ENCODE measurements around the gene CLEC16A. TPM values are rescaled to one million over a fixed set of nuclear protein-coding genes. Genes with fewer than 3 reads are reported as not detected.
A peak's percentile ranks its signal among the peaks of the same experiment; 100 is the strongest.

Gene CLEC16A
- total RNA-seq, 4 donors from 2014 or later, result 24.5 to 33.0 (median 29.3) TPM

DNA sequence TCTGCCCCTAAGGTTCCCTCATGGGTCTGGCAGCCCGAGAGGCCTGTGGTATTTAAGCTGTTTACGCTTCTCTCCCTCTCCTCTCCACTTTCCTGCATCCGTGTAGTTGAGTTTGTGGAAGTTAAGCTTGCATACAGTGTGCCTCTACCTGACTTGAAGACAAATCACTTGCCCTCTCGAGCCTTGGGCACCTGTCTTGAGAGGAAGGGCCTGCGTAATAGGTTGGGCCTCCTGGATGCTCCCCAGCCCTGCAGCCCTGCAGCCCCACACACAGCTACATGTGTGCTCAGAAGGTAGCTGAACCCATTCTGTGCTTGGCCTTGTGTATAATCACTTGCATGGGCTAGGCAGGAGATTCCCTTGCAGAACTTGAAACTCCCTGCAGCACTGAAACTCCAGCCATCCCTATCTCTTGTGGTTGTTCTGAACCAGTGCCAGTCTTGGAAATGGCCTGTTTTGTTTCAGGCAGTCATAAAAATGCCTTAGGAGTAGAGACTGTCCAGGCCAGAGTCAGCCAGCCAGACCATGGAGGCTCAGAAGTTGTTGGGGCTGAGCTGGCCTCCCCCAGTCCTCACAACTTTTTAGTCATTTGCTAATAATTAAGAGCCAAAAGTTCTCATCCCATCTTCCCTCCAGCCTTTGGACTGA lies 134.6 kb downstream of the CLEC16A start:
- peaks cover 7 to 9% of the 10 kb centered on the region in 2 donors for H3K4me1 ChIP-seq
- no peak overlapping the region for H3K4me3 ChIP-seq
- intact Hi-C loops (cut with DNase I; ENCODE audit: low total_unique reads) (no loop called here), in situ Hi-C loops (cut with MboI; ENCODE audit: low sequenced_read_pairs in 4 of 4) (no loop called here)
- H3K9me3 ChIP-seq, result no peaks in the 10 kb centered on the region
- ATAC-seq (no peak), DNase-seq (no peak)
- H3K27me3 ChIP-seq, result no peaks in the 10 kb centered on the region
- H3K27ac ChIP-seq, result peak overlapping the region; percentile 25 to 59 (median 43)
- H3K36me3 ChIP-seq, result no peaks in the 10 kb centered on the region
- TF ChIP-seq, protein P1, sequence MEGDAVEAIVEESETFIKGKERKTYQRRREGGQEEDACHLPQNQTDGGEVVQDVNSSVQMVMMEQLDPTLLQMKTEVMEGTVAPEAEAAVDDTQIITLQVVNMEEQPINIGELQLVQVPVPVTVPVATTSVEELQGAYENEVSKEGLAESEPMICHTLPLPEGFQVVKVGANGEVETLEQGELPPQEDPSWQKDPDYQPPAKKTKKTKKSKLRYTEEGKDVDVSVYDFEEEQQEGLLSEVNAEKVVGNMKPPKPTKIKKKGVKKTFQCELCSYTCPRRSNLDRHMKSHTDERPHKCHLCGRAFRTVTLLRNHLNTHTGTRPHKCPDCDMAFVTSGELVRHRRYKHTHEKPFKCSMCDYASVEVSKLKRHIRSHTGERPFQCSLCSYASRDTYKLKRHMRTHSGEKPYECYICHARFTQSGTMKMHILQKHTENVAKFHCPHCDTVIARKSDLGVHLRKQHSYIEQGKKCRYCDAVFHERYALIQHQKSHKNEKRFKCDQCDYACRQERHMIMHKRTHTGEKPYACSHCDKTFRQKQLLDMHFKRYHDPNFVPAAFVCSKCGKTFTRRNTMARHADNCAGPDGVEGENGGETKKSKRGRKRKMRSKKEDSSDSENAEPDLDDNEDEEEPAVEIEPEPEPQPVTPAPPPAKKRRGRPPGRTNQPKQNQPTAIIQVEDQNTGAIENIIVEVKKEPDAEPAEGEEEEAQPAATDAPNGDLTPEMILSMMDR (IDR thresholded peaks at IDR 0.05 in 4 of 5, conservative IDR thresholded peaks at IDR 0.05 in 1 of 5), result no peak
- TF ChIP-seq POLR2A (IDR thresholded peaks at IDR 0.05), result no peak

DNA sequence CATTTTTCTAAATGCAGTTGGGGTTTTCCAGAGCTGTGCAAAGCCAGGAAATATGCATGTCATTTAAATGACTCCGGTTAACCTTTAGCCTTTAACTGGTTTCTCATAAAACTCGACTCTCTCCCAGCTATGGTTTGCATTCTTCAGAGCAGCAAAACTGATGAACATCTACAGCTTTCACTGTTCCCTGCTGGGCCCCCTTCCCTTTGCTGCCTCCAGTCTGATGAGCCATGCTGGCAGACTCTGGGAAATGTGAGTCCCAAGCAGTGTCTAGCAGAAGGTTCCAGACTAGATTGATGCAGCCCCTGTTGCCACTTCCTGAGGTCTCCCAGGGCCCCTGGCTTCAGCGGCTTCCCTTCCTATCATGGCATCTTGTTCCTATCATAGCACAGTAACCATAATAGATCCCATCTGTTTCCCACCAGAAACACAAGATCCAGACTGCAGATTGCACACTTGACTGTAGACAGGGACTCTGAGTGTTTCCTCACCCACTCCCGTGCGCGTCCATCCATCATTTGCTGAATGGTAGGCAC lies 135.4 kb downstream of the CLEC16A start:
- DNase-seq, result no peak
- no peaks in the 10 kb centered on the region for H3K27me3 ChIP-seq
- H3K36me3 ChIP-seq, result no peaks in the 10 kb centered on the region
- ATAC-seq, result no peak
- no peaks in the 10 kb centered on the region for H3K9me3 ChIP-seq
- in situ Hi-C loops (cut with MboI; ENCODE audit: low sequenced_read_pairs in 4 of 4), result no loop called here
- H3K4me1 ChIP-seq, result peaks cover 14 to 16% of the 10 kb centered on the region in 2 donors
- intact Hi-C loops (cut with DNase I; ENCODE audit: low total_unique reads), result no loop called here
- TF ChIP-seq, protein P1 (IDR thresholded peaks at IDR 0.05 in 4 of 5, conservative IDR thresholded peaks at IDR 0.05 in 1 of 5), result no peak
- no peak for TF ChIP-seq POLR2A (IDR thresholded peaks at IDR 0.05)
- peak overlapping the region in 1 of 4 donors; percentile 46 for H3K27ac ChIP-seq
- no peak overlapping the region for H3K4me3 ChIP-seq

DNA sequence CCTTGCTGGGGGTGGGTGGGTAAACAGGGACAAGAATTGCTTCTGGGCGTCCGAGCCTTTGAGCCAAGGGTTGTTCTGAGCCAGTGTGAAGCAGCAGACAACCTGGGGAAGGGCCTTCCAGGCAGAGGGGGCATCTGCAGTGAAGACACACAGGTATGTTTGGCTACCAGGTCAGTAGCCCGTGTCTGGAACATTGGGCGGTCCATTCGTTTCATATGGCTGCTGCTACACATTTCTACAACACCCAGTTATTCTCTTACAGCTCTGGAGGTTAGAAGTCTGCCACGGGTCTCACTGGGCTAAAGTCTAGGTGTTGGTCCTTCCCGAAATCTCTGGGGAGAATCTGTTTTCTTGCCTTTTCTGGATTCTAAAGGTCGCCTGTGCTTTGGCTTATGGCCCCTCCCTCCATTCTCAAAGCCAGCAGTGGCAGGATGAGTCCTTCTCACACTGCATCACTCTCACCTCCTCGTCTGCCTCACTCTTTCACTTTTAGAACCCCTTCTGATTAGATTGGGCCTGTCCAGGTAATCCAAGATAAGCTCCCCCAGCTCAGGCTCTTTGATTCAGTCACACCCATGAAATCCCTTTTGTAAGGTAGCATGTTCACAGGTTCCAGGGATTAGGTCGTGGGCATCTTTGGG lies 136.1 kb downstream of the CLEC16A start:
- ATAC-seq (no peak), DNase-seq (no peak)
- no peaks in the 10 kb centered on the region for H3K27me3 ChIP-seq
- intact Hi-C loops (cut with DNase I; ENCODE audit: low total_unique reads) (no loop called here), in situ Hi-C loops (cut with MboI; ENCODE audit: low sequenced_read_pairs in 4 of 4) (no loop called here)
- H3K36me3 ChIP-seq, result no peaks in the 10 kb centered on the region
- H3K4me3 ChIP-seq, result no peak overlapping the region
- no peak overlapping the region for H3K27ac ChIP-seq
- peaks cover 20 to 21% of the 10 kb centered on the region in 2 donors for H3K4me1 ChIP-seq
- no peaks in the 10 kb centered on the region for H3K9me3 ChIP-seq
- TF ChIP-seq POLR2A (IDR thresholded peaks at IDR 0.05), result no peak
- TF ChIP-seq, protein P1 (IDR thresholded peaks at IDR 0.05 in 4 of 5, conservative IDR thresholded peaks at IDR 0.05 in 1 of 5), result no peak

DNA sequence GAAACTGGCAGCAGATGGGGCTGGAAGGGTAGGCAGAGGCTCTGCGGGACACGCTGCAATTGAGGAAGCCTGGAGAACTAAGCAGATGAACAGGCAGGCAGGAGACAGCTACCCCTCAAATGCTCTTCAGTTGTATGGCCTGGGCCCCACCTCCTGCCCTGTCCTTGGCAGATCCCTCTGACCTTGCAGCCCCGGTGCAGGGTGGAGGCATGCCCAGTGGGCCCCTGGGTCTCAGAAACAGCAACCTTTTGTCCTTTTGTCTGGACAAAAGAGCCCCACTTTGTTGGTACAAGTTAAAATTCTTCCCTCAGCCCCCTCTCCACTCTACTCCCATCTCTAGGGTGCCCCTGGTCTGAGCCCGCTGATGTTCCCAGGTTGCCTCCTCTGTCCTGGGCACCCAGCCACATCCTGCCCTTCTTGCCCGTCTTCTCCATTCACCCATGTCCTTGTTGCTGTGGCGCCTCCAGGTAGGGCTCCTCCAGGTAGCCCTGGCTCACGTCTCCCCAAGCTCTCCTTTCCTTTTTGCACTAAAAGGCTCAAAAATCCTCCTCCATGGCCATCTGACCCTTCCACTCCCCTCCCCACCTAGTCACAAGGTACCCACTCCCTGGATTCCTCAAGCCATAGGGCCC lies 136.8 kb downstream of the CLEC16A start:
- Histone ChIP-seq H3K27ac (no peak overlapping the region), H3K27me3 (no peaks in the 10 kb centered on the region), H3K36me3 (no peaks in the 10 kb centered on the region), H3K4me1 (peaks cover 20 to 21% of the 10 kb centered on the region in 2 donors), H3K9me3 (no peaks in the 10 kb centered on the region), H3K4me3 (no peak overlapping the region)
- DNase-seq (no peak), ATAC-seq (no peak)
- intact Hi-C loops (cut with DNase I; ENCODE audit: low total_unique reads) (no loop called here), in situ Hi-C loops (cut with MboI; ENCODE audit: low sequenced_read_pairs in 4 of 4) (no loop called here)
- TF ChIP-seq, protein P1 (IDR thresholded peaks at IDR 0.05 in 4 of 5, conservative IDR thresholded peaks at IDR 0.05 in 1 of 5), result no peak
- TF ChIP-seq POLR2A (IDR thresholded peaks at IDR 0.05), result no peak
